Activated CD4-positive, alpha-beta T cell treated with anti-CD3 and anti-CD28 coated beads, Interleukin-10, Interleukin-2, amounts not matched to agents 100 ng/mL and 50 ng/mL, durations not matched to agents 16 hours and 8 hours (primary cell): ENCODE data around the gene XIRP2.
"Not testable (repeated sequence)": the region's sequence is repeated elsewhere in the genome, so short reads cannot be mapped to it uniquely, and the experiment has no call there.

ENCODE experiments used
- DNase-seq: peaks from one replicate; pipeline ENCODE4 v3.0.0-alpha.2; 2020

XIRP2 gene

GRCh38 chr2:167200019-167200418 lies 311.7 kb downstream of the XIRP2 start:
- no peak for DNase-seq

GRCh38 chr2:167209784-167210183 lies 321.5 kb downstream of the XIRP2 start:
- DNase-seq = no peak

GRCh38 chr2:167212014-167212648 lies 323.9 kb downstream of the XIRP2 start:
- DNase-seq = peak; percentile 52

- no peak for DNase-seq
Observed at GRCh38 chr2:167215595-167215994, 327.3 kb downstream of the XIRP2 start.

GRCh38 chr2:167237478-167237877 lies 349.2 kb downstream of the XIRP2 start:
- DNase-seq = no peak

GRCh38 chr2:167240671-167241070 lies 352.4 kb downstream of the XIRP2 start:
- no peak for DNase-seq

- DNase-seq = no peak
Observed at GRCh38 chr2:167249197-167249596, 360.9 kb downstream of the XIRP2 start.

GRCh38 chr2:167253025-167253424 lies 364.7 kb downstream of the XIRP2 start:
- no peak for DNase-seq

GRCh38 chr2:167254721-167255120 lies 366.4 kb downstream of the XIRP2 start:
- no peak for DNase-seq

- DNase-seq = no peak
Observed at GRCh38 chr2:167258712-167259111, 370.4 kb downstream of the XIRP2 start.

- DNase-seq = peak; percentile 2
Observed at GRCh38 chr2:167264380-167264779, 376.1 kb downstream of the XIRP2 start.

- DNase-seq = no peak
Observed at GRCh38 chr2:167265004-167265403, 376.7 kb downstream of the XIRP2 start.

GRCh38 chr2:167265722-167266121 lies 377.4 kb downstream of the XIRP2 start:
- DNase-seq = no peak

GRCh38 chr2:167268245-167268644 lies 380.0 kb downstream of the XIRP2 start:
- not testable (repeated sequence) for DNase-seq

- DNase-seq = no peak
Observed at GRCh38 chr2:167271932-167272331, 383.7 kb downstream of the XIRP2 start.

GRCh38 chr2:167275046-167275445 lies 386.8 kb downstream of the XIRP2 start:
- DNase-seq = no peak

- DNase-seq = no peak
Observed at GRCh38 chr2:167279810-167280209, 391.5 kb downstream of the XIRP2 start.

- no peak for DNase-seq
Observed at GRCh38 chr2:167287212-167287611, 398.9 kb downstream of the XIRP2 start.

GRCh38 chr2:167289651-167290410 lies 401.6 kb downstream of the XIRP2 start:
- no peak for DNase-seq

GRCh38 chr2:167292430-167293171 lies 404.3 kb downstream of the XIRP2 start, which contains the start of gene B3GALT1:
B3GALT1 (plus strand) TSS chr2:167293001.
- DNase-seq = peak; percentile 89

- no peak for DNase-seq
Observed at GRCh38 chr2:167293172-167293781, 405.0 kb downstream of the XIRP2 start.

- peak; percentile 2 for DNase-seq
Observed at GRCh38 chr2:167293943-167294775, 405.9 kb downstream of the XIRP2 start.
